ENCODE data around the gene JAKMIP1. TPM values are rescaled to one million over a fixed set of nuclear protein-coding genes. Genes with fewer than 3 reads are reported as not detected.

The JAKMIP1 gene
- total and polyA plus RNA-seq, 2 donors (not counting 1 experiment from before 2014, with no cell fraction given): 0.49 to 1.0 TPM

GRCh38 chr4:6038711-6039110 lies 161.6 kb downstream of the JAKMIP1 start:
- no peak overlapping the region for H3K4me3 Mint-ChIP-seq
- no peaks in the 10 kb centered on the region for H3K4me1 ChIP-seq (ENCODE audit: control insufficient read depth in 2 of 2, insufficient read depth in 2 of 2, low read length in 2 of 2)
- TF ChIP-seq EZH2 (IDR thresholded peaks at IDR 0.05; ENCODE audit: borderline replicate concordance, insufficient read depth, low read depth, low read length, poor library complexity, severe bottlenecking): no peak
- TF ChIP-seq CTCF (IDR thresholded peaks at IDR 0.05): no peak
- DNase-seq: no peak
- H3K9me3 ChIP-seq (ENCODE audit: control extremely low read depth in 1 of 3, control insufficient read depth in 2 of 3, insufficient read depth in 1 of 3, low read length in 2 of 3): peaks cover 0 to 9% (median 0%) of the 10 kb centered on the region in 3 donors
- H3K27ac ChIP-seq (ENCODE audit: low read length in 2 of 2): no peak overlapping the region
- peaks cover 6% of the 10 kb centered on the region for H3K27me3 Mint-ChIP-seq
- H4K20me1 ChIP-seq (ENCODE audit: control insufficient read depth, insufficient read depth, low read length, poor library complexity, severe bottlenecking): no peaks in the 10 kb centered on the region
- no peak for ATAC-seq (ENCODE audit: low read depth)
- intact Hi-C loops (cut with micrococcal nuclease): no loop called here
- H3K79me2 ChIP-seq (ENCODE audit: control insufficient read depth, insufficient read depth, low read length): no peaks in the 10 kb centered on the region
- no peak overlapping the region for H3K4me3 ChIP-seq (ENCODE audit: control extremely low read depth in 1 of 5, extremely low read depth in 1 of 5, insufficient read depth in 1 of 5, low read depth in 2 of 5, low read length in 4 of 5)
- H3K27ac Mint-ChIP-seq: no peak overlapping the region
- no peaks in the 10 kb centered on the region for H3K27me3 ChIP-seq (replicated peaks in 1 of 4; ENCODE audit: control extremely low read depth in 1 of 4, control insufficient read depth in 3 of 4, insufficient read depth in 4 of 4, low read length in 3 of 4)
- H3K4me1 Mint-ChIP-seq: no peaks in the 10 kb centered on the region
- no peak overlapping the region for H2AFZ ChIP-seq (ENCODE audit: insufficient read depth, low read depth, low read length, poor library complexity, severe bottlenecking)
- ChIA-PET CTCF (no interaction called here), POLR2A (no interaction called here)
- 90% methylated on average over 7 of the region's 8 CpGs for WGBS (ENCODE audit: insufficient coverage)
- no peak overlapping the region for H3K4me2 ChIP-seq (replicated peaks; ENCODE audit: low read depth, low read length, poor library complexity, severe bottlenecking)
- no peaks in the 10 kb centered on the region for H3K36me3 ChIP-seq (replicated peaks in 1 of 2; ENCODE audit: control extremely low read depth in 1 of 2, control insufficient read depth in 1 of 2, extremely low read depth in 1 of 2, insufficient read depth in 2 of 2, low read length in 1 of 2)
- H3K9me3 Mint-ChIP-seq (ENCODE audit: insufficient read depth): no peaks in the 10 kb centered on the region
- H3K9ac ChIP-seq (ENCODE audit: low read length): no peak overlapping the region

GRCh38 chr4:6035786-6036185 lies 164.6 kb downstream of the JAKMIP1 start:
- ChIA-PET POLR2A (no interaction called here), CTCF (no interaction called here)
- 97% methylated on average over 16 of the region's 16 CpGs for WGBS (ENCODE audit: insufficient coverage)
- no peak overlapping the region for H3K4me2 ChIP-seq (replicated peaks; ENCODE audit: low read depth, low read length, poor library complexity, severe bottlenecking)
- DNase-seq (no peak), ATAC-seq (ENCODE audit: low read depth) (no peak)
- Mint-ChIP-seq H3K27ac (no peak overlapping the region), H3K4me3 (no peak overlapping the region), H3K9me3 (ENCODE audit: insufficient read depth) (no peaks in the 10 kb centered on the region), H3K4me1 (no peaks in the 10 kb centered on the region), H3K27me3 (no peaks in the 10 kb centered on the region)
- H3K36me3 ChIP-seq (replicated peaks in 1 of 2; ENCODE audit: control extremely low read depth in 1 of 2, control insufficient read depth in 1 of 2, extremely low read depth in 1 of 2, insufficient read depth in 2 of 2, low read length in 1 of 2): no peaks in the 10 kb centered on the region
- H3K4me1 ChIP-seq (ENCODE audit: control insufficient read depth in 2 of 2, insufficient read depth in 2 of 2, low read length in 2 of 2): no peaks in the 10 kb centered on the region
- peaks cover 0 to 11% (median 0%) of the 10 kb centered on the region in 3 donors for H3K9me3 ChIP-seq (ENCODE audit: control extremely low read depth in 1 of 3, control insufficient read depth in 2 of 3, insufficient read depth in 1 of 3, low read length in 2 of 3)
- H3K27me3 ChIP-seq (replicated peaks in 1 of 4; ENCODE audit: control extremely low read depth in 1 of 4, control insufficient read depth in 3 of 4, insufficient read depth in 4 of 4, low read length in 3 of 4): no peaks in the 10 kb centered on the region
- H3K4me3 ChIP-seq (ENCODE audit: control extremely low read depth in 1 of 5, extremely low read depth in 1 of 5, insufficient read depth in 1 of 5, low read depth in 2 of 5, low read length in 4 of 5): no peak overlapping the region
- intact Hi-C loops (cut with micrococcal nuclease): no loop called here
- H3K27ac ChIP-seq (ENCODE audit: low read length in 2 of 2): no peak overlapping the region
- no peak overlapping the region for H3K9ac ChIP-seq (ENCODE audit: low read length)
- H2AFZ ChIP-seq (ENCODE audit: insufficient read depth, low read depth, low read length, poor library complexity, severe bottlenecking): no peak overlapping the region
- no peak for TF ChIP-seq CTCF (IDR thresholded peaks at IDR 0.05)
- TF ChIP-seq EZH2 (IDR thresholded peaks at IDR 0.05; ENCODE audit: borderline replicate concordance, insufficient read depth, low read depth, low read length, poor library complexity, severe bottlenecking): no peak
- H3K79me2 ChIP-seq (ENCODE audit: control insufficient read depth, insufficient read depth, low read length): no peaks in the 10 kb centered on the region
- no peaks in the 10 kb centered on the region for H4K20me1 ChIP-seq (ENCODE audit: control insufficient read depth, insufficient read depth, low read length, poor library complexity, severe bottlenecking)
